Measurements from ENCODE around the gene ANO5. TPM values are rescaled to one million over a fixed set of nuclear protein-coding genes. Genes with fewer than 3 reads are reported as not detected.

The ANO5 gene
- total and polyA plus RNA-seq, 2 donors: 0.78 to 0.99 TPM

DNA sequence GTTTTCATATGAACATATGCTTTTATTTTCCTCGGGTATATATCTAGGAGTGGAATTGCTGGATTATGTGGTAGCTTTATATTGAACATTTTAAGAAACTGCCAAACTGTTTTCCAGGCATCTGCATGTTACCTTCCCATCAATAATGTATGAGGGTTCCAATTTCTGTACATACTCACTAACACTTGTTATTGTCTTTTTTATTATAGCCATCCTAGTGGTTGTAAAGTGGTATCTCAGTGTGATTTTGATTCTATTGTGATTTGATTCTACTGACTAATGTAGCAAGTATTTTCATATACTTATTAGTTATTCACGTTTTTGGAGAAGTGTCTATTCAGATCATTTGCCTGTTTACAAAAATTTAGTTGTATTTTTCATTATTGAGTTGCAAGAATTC lies 2.0 kb downstream of the ANO5 start:
- no peak overlapping the region for H3K27ac ChIP-seq (ENCODE audit: low read depth in 1 of 2, low read length in 1 of 2)
- no peak overlapping the region for H3K4me3 ChIP-seq (ENCODE audit: low read length in 2 of 2)
- no peaks in the 10 kb centered on the region for H3K36me3 ChIP-seq (ENCODE audit: control insufficient read depth in 2 of 2, insufficient read depth in 2 of 2, low read length in 1 of 2)
- DNase-seq (ENCODE audit: low read depth in 6 of 9, low spot score in 9 of 9): no peak
- H3K4me1 ChIP-seq (ENCODE audit: control insufficient read depth in 2 of 2, insufficient read depth in 2 of 2, low read length in 2 of 2): no peaks in the 10 kb centered on the region
- H3K27me3 ChIP-seq (ENCODE audit: control insufficient read depth in 2 of 2, insufficient read depth in 1 of 2, low read length in 1 of 2): peaks cover 5 to 28% of the 10 kb centered on the region in 2 donors
- no peaks in the 10 kb centered on the region for H3K9me3 ChIP-seq (ENCODE audit: control insufficient read depth in 2 of 2, insufficient read depth in 1 of 2, low read length in 1 of 2)
- 80% methylated on average over 2 of the region's 2 CpGs for WGBS

DNA sequence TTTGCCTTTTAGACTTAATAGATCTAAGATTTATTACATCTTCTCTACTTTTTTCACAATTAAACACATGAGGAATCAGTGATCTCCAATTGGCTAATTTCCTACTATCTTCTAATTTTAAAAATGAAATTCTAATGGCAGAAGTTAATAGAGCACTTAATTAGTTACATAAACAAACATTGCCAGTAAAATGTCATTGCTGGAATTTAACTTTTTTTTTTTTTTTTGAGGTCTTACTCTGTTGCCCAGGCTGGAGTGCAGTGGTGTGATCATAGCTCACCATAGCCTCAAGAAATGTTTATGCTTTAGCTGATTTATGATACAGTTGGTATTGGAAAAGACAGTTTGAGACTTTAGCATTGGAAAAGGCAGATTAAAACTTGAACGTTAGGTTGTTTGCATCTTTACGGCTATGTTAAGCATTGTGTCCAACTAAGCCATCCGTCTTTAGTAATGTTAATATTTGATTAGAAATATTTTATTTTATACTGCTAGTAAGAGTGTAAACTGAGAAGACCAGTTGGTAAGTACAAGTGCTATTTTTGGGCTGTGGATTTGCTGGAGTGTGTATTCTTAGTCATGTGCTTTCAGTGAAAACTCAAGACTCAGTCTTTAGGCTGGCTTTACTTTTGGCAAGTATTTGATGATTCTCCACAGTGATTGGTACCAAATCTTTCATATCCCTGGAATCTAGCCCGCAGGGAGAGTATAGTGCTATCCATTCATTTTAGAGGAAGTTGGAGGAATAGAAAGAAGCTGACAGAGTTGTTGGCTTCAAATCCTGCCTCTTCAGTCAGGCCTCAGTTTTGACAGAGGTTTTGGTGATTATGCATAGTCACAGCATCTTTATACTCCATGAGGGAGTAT lies 4.5 kb downstream of the ANO5 start:
- no peaks in the 10 kb centered on the region for H3K9me3 ChIP-seq (ENCODE audit: control insufficient read depth in 2 of 2, insufficient read depth in 1 of 2, low read length in 1 of 2)
- no peak for DNase-seq (ENCODE audit: low read depth in 6 of 9, low spot score in 9 of 9)
- H3K4me1 ChIP-seq (ENCODE audit: control insufficient read depth in 2 of 2, insufficient read depth in 2 of 2, low read length in 2 of 2): no peaks in the 10 kb centered on the region
- H3K27ac ChIP-seq (ENCODE audit: low read depth in 1 of 2, low read length in 1 of 2): no peak overlapping the region
- WGBS: 93% methylated on average over 4 of the region's 4 CpGs
- H3K4me3 ChIP-seq (ENCODE audit: low read length in 2 of 2): no peak overlapping the region
- no peaks in the 10 kb centered on the region for H3K36me3 ChIP-seq (ENCODE audit: control insufficient read depth in 2 of 2, insufficient read depth in 2 of 2, low read length in 1 of 2)
- H3K27me3 ChIP-seq (ENCODE audit: control insufficient read depth in 2 of 2, insufficient read depth in 1 of 2, low read length in 1 of 2): peaks cover 5 to 19% of the 10 kb centered on the region in 2 donors

- H3K36me3 ChIP-seq (ENCODE audit: control insufficient read depth in 2 of 2, insufficient read depth in 2 of 2, low read length in 1 of 2): no peaks in the 10 kb centered on the region
- H3K9me3 ChIP-seq (ENCODE audit: control insufficient read depth in 2 of 2, insufficient read depth in 1 of 2, low read length in 1 of 2): no peaks in the 10 kb centered on the region
- H3K4me3 ChIP-seq (ENCODE audit: low read length in 2 of 2): no peak overlapping the region
- H3K4me1 ChIP-seq (ENCODE audit: control insufficient read depth in 2 of 2, insufficient read depth in 2 of 2, low read length in 2 of 2): no peaks in the 10 kb centered on the region
- H3K27me3 ChIP-seq (ENCODE audit: control insufficient read depth in 2 of 2, insufficient read depth in 1 of 2, low read length in 1 of 2): peaks cover 0 to under 1% of the 10 kb centered on the region in 2 donors
- no peak overlapping the region for H3K27ac ChIP-seq (ENCODE audit: low read depth in 1 of 2, low read length in 1 of 2)
- no peak for DNase-seq (ENCODE audit: low read depth in 6 of 9, low spot score in 9 of 9)
Measured at GRCh38 chr11:22199243-22199642, 6.4 kb downstream of the ANO5 start.

GRCh38 chr11:22203281-22203680 lies 10.4 kb downstream of the ANO5 start:
- Histone ChIP-seq H3K36me3 (ENCODE audit: control insufficient read depth in 2 of 2, insufficient read depth in 2 of 2, low read length in 1 of 2) (no peaks in the 10 kb centered on the region), H3K27ac (ENCODE audit: low read depth in 1 of 2, low read length in 1 of 2) (no peak overlapping the region), H3K27me3 (ENCODE audit: control insufficient read depth in 2 of 2, insufficient read depth in 1 of 2, low read length in 1 of 2) (no peaks in the 10 kb centered on the region), H3K4me1 (ENCODE audit: control insufficient read depth in 2 of 2, insufficient read depth in 2 of 2, low read length in 2 of 2) (no peaks in the 10 kb centered on the region), H3K9me3 (ENCODE audit: control insufficient read depth in 2 of 2, insufficient read depth in 1 of 2, low read length in 1 of 2) (no peaks in the 10 kb centered on the region), H3K4me3 (ENCODE audit: low read length in 2 of 2) (no peak overlapping the region)
- WGBS: 95% methylated on average over 4 of the region's 4 CpGs
- DNase-seq (ENCODE audit: low read depth in 6 of 9, low spot score in 9 of 9): no peak

DNA sequence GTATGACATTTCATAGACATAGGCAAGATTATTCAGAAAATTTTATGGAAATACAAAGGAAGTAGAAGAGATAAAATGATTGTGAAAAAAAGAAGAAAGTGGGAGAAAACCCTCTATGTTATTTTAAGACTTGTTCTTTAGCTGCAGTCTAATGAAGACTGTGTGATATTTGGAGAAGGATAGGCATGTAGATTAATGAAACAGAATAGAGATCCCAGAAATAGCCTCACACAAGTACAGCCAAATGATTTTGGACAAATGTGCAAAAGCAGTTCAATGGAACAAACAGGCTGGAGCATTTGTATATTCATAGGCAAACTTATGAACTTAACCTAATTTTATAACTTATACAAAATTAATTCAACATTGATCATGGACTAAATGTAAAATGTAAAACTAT lies 14.3 kb downstream of the ANO5 start:
- H3K4me1 ChIP-seq (ENCODE audit: control insufficient read depth in 2 of 2, insufficient read depth in 2 of 2, low read length in 2 of 2): no peaks in the 10 kb centered on the region
- H3K27ac ChIP-seq (ENCODE audit: low read depth in 1 of 2, low read length in 1 of 2): no peak overlapping the region
- H3K27me3 ChIP-seq (ENCODE audit: control insufficient read depth in 2 of 2, insufficient read depth in 1 of 2, low read length in 1 of 2): no peaks in the 10 kb centered on the region
- DNase-seq (ENCODE audit: low read depth in 6 of 9, low spot score in 9 of 9): no peak
- H3K9me3 ChIP-seq (ENCODE audit: control insufficient read depth in 2 of 2, insufficient read depth in 1 of 2, low read length in 1 of 2): no peaks in the 10 kb centered on the region
- H3K36me3 ChIP-seq (ENCODE audit: control insufficient read depth in 2 of 2, insufficient read depth in 2 of 2, low read length in 1 of 2): no peaks in the 10 kb centered on the region
- H3K4me3 ChIP-seq (ENCODE audit: low read length in 2 of 2): no peak overlapping the region

- no peak overlapping the region for H3K27ac ChIP-seq (ENCODE audit: low read depth in 1 of 2, low read length in 1 of 2)
- H3K36me3 ChIP-seq (ENCODE audit: control insufficient read depth in 2 of 2, insufficient read depth in 2 of 2, low read length in 1 of 2): no peaks in the 10 kb centered on the region
- H3K27me3 ChIP-seq (ENCODE audit: control insufficient read depth in 2 of 2, insufficient read depth in 1 of 2, low read length in 1 of 2): no peaks in the 10 kb centered on the region
- no peak overlapping the region for H3K4me3 ChIP-seq (ENCODE audit: low read length in 2 of 2)
- H3K9me3 ChIP-seq (ENCODE audit: control insufficient read depth in 2 of 2, insufficient read depth in 1 of 2, low read length in 1 of 2): no peaks in the 10 kb centered on the region
- 89% methylated on average over 3 of the region's 3 CpGs for WGBS
- no peaks in the 10 kb centered on the region for H3K4me1 ChIP-seq (ENCODE audit: control insufficient read depth in 2 of 2, insufficient read depth in 2 of 2, low read length in 2 of 2)
- no peak for DNase-seq (ENCODE audit: low read depth in 6 of 9, low spot score in 9 of 9)
Measured at GRCh38 chr11:22208151-22208858, 15.4 kb downstream of the ANO5 start.

DNA sequence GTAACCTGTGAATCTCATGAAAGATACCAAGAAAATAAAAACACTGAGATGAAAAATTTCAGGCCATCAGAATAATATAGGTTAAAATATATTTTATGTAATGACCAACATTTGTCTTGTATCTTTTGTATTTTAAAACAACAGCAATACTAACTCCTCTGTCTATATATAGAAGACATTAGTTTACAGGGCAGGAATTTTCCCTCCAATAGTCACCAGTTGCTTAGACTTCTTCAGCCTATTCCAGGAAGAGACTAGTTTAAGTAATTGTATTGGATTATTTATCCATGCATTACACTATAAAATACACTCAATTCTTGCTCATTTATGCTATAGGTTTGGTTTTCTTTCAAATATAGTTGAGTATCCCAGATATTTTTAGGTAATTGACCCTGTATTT lies 24.1 kb downstream of the ANO5 start:
- Histone ChIP-seq H3K4me3 (ENCODE audit: low read length in 2 of 2) (no peak overlapping the region), H3K36me3 (ENCODE audit: control insufficient read depth in 2 of 2, insufficient read depth in 2 of 2, low read length in 1 of 2) (no peaks in the 10 kb centered on the region), H3K4me1 (ENCODE audit: control insufficient read depth in 2 of 2, insufficient read depth in 2 of 2, low read length in 2 of 2) (no peaks in the 10 kb centered on the region), H3K27ac (ENCODE audit: low read depth in 1 of 2, low read length in 1 of 2) (no peak overlapping the region), H3K9me3 (ENCODE audit: control insufficient read depth in 2 of 2, insufficient read depth in 1 of 2, low read length in 1 of 2) (no peaks in the 10 kb centered on the region), H3K27me3 (ENCODE audit: control insufficient read depth in 2 of 2, insufficient read depth in 1 of 2, low read length in 1 of 2) (no peaks in the 10 kb centered on the region)
- DNase-seq (ENCODE audit: low read depth in 6 of 9, low spot score in 9 of 9): no peak

GRCh38 chr11:22221143-22221542 lies 28.3 kb downstream of the ANO5 start:
- no peak overlapping the region for H3K27ac ChIP-seq (ENCODE audit: low read depth in 1 of 2, low read length in 1 of 2)
- no peaks in the 10 kb centered on the region for H3K27me3 ChIP-seq (ENCODE audit: control insufficient read depth in 2 of 2, insufficient read depth in 1 of 2, low read length in 1 of 2)
- 97% methylated on average over 3 of the region's 3 CpGs for WGBS
- H3K9me3 ChIP-seq (ENCODE audit: control insufficient read depth in 2 of 2, insufficient read depth in 1 of 2, low read length in 1 of 2): no peaks in the 10 kb centered on the region
- H3K4me1 ChIP-seq (ENCODE audit: control insufficient read depth in 2 of 2, insufficient read depth in 2 of 2, low read length in 2 of 2): no peaks in the 10 kb centered on the region
- H3K4me3 ChIP-seq (ENCODE audit: low read length in 2 of 2): no peak overlapping the region
- DNase-seq (ENCODE audit: low read depth in 6 of 9, low spot score in 9 of 9): no peak
- no peaks in the 10 kb centered on the region for H3K36me3 ChIP-seq (ENCODE audit: control insufficient read depth in 2 of 2, insufficient read depth in 2 of 2, low read length in 1 of 2)

DNA sequence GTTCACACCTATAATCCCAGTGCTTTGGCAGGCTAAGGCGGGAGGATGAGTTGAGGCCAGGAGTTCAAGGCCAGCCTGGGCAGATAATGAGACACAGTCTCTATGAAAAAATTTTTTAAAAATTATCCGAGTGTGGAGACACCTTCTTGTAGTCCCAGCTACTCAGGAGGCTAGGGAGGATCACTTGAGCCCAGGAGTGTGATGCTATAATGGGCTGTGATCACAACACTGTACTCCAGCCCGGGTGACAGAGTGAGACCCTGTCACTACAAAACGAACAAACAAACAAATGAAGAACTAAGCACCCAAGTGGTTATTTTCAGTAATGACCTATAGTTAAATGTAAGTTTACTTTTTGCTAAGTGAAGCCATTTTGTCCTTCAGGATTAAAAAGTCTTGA lies 32.3 kb downstream of the ANO5 start:
- WGBS: 93% methylated on average over 4 of the region's 4 CpGs
- H3K36me3 ChIP-seq (ENCODE audit: control insufficient read depth in 2 of 2, insufficient read depth in 2 of 2, low read length in 1 of 2): no peaks in the 10 kb centered on the region
- no peak for DNase-seq (ENCODE audit: low read depth in 6 of 9, low spot score in 9 of 9)
- H3K27me3 ChIP-seq (ENCODE audit: control insufficient read depth in 2 of 2, insufficient read depth in 1 of 2, low read length in 1 of 2): no peaks in the 10 kb centered on the region
- no peak overlapping the region for H3K4me3 ChIP-seq (ENCODE audit: low read length in 2 of 2)
- no peak overlapping the region for H3K27ac ChIP-seq (ENCODE audit: low read depth in 1 of 2, low read length in 1 of 2)
- no peaks in the 10 kb centered on the region for H3K9me3 ChIP-seq (ENCODE audit: control insufficient read depth in 2 of 2, insufficient read depth in 1 of 2, low read length in 1 of 2)
- H3K4me1 ChIP-seq (ENCODE audit: control insufficient read depth in 2 of 2, insufficient read depth in 2 of 2, low read length in 2 of 2): no peaks in the 10 kb centered on the region

Data from thymus (tissue), 11 donors.